ENCODE data around the gene STX16.
"Not testable (repeated sequence)": the region's sequence is repeated elsewhere in the genome, so short reads cannot be mapped to it uniquely, and the experiment has no call there.

Gene STX16

DNA sequence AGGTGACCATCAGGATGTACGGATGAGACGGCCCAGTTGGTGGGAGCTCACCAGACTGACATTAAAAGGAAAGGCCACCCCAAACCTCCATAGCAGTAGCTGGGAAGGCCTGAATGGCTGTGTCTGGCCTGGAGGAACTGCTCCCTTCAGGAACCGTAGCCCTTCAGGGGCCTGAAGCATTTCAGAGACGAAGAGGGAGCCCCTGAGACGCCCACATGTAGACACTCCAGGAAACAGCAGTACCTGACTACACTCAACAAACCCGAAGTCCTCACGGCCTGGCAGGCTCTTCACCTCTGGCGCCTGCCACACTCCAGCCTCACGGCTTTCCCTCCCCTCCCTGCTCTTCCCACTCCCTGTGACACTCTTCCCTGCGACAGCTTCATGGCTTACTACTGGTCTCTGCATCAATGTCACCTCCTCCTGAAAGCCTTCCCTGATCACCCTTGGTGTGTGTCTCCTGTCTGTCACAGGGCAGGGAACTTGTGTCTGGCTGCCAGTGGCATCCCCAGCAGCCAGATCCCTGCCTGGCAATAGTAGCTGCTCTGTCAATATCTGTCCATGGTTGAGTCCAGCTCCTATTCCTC is 14.6 kb upstream of the STX16 start:
- DNase-seq (ENCODE audit: low read depth in 1 of 2, low spot score in 1 of 2): no peak

DNA sequence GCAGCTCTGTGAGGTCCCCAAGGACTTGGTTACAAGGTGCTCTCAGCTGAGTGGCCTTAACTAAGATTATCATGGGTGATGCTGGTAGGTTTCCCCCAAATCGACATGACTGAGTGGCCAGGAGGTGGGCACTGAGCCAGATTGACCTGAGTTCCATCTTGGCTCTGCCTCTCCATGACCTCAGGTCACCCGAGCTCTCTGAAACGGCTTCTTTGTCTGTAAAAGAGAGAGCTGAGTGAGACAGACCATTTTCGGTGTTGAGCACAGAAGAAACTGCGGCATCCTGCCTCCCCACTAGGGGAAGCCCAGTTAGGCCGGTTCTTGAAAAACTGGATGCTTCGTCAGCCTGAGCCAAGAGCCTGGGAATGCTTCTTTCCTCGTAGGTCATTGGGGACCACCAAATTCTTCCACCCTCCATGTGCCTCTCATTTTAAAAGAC is 14.1 kb upstream of the STX16 start:
- DNase-seq (ENCODE audit: low read depth in 1 of 2, low spot score in 1 of 2): no peak

GRCh38 chr20:58637466-58638213 is 13.4 kb upstream of the STX16 start:
- DNase-seq (ENCODE audit: low read depth in 1 of 2, low spot score in 1 of 2): no peak

DNA sequence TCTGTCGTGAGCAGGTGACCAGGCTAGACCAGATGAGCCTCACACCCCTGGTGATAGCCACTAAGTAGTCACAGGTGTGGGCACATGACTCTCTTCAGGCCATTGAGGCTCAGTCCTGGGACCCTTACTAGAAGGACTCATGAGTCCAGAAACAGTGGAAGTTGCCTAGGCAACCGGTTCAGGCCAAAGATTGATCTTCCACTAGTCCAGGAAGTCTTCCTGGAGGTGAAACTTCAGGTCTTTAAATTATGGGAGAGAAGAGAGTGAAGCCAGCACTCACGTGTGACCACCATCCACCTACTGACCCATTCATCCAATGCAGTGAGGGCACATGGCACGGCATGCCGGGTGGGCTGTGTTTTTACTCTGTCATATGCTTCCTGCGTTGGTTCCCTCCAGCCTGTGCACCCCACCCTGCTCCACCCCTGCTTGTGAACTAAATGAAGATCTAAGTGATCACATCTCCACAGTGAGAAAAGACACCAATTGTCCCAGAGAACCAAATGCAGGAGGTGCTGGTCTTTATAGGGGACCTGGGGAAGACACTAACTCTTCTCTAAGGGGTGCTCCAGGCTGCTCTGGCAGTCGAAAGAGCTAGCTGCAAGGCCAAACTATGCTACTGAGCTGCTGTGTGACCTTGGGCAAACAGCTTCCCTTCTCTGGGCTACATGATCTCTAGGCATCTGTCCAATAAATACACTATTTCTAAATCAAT is 12.5 kb upstream of the STX16 start:
- no peak for DNase-seq (ENCODE audit: low read depth in 1 of 2, low spot score in 1 of 2)

- no peak for DNase-seq (ENCODE audit: low read depth in 1 of 2, low spot score in 1 of 2)
Observed at GRCh38 chr20:58639182-58640146, 11.6 kb upstream of the STX16 start.

DNA sequence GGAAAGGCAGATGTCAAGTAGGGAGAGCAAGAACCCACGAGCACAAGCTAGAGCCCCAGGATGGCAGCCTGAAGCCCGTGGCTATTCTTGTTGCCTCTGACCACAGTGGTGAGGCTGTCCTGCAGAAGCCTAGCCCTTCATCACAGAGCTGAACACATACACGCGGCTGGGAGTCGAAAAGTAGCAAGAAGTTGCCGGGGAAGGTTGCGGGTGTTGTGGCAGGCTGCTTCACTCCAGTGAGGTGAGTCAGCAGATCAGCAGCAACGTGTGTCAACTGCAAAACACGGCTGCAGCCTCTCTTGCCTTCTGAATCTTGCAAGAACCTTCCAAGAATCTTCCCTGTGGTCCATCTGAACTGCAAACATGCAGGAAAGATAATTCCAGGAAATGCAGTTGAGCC is 10.6 kb upstream of the STX16 start:
- no peak for DNase-seq (ENCODE audit: low read depth in 1 of 2, low spot score in 1 of 2)

DNA sequence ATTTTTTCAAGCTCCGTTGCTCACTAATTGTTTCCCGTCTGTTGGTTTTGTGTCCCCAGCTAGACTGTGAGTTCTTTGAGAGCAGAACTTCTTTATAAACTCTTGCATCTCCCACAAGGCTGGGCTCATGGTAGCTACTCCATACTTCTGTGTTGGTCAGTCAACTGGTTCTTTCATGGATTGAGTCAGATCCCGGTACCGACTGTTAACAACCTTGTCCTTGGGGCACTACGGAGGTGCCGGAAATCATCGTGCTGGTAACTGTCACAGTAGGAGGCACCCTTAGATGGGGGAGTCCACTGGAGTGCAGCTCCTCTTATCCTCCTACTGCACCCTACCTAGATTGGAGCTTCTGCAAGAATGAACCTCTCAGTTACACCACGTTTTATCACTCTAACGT is 8.6 kb upstream of the STX16 start:
- DNase-seq (ENCODE audit: low read depth in 1 of 2, low spot score in 1 of 2): no peak

- not testable (repeated sequence) for DNase-seq (ENCODE audit: low read depth in 1 of 2, low spot score in 1 of 2)
Observed at GRCh38 chr20:58642896-58643295, 8.2 kb upstream of the STX16 start.

DNA sequence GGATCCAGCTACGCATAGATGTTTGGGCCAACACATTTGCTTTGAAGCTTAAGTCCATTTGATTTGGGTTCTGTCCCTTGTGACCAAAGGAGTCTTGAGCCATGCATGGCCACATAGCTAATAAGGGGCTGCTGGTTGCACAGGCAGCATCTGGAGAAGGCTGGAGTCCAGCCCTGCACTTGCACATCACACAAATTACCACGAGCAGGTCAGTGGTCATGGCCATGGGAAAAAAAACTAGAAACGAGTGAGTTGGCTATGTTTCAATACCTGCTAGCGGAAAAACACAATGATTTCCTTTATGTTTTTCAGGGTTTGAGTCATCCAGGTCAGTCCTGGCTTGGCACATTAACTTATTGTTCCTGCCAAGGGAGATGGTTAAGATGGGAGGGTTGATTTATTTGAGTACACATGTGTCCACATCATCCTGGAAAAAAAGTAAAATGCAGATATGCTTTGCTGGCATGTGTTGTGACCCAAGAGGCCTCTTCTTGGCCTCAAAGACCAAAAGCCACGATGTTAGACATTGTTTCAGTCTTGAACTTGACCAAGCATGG is 5.6 kb upstream of the STX16 start:
- no peak for DNase-seq (ENCODE audit: low read depth in 1 of 2, low spot score in 1 of 2)

- no peak for DNase-seq (ENCODE audit: low read depth in 1 of 2, low spot score in 1 of 2)
Observed at GRCh38 chr20:58646257-58646656, 4.8 kb upstream of the STX16 start.

DNA sequence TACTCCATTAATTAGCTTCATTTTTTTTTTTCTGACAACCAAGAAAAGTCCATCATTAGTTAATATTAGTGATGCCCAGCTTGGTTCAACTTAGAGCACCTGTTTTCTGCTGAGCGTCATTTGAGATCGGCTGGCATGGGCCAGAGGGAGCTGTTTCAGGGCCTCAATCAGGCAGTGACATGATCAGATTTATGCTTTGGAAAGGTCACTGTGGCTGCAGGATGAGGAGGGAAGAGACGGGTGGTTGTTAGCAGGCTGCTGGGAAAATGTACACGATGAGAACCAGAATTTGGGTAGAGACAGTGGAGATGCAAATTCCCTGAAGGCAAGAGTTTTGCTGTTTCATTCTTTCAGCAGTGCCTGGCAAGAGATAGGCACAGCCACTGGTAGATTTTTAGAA is 4.4 kb upstream of the STX16 start:
- no peak for DNase-seq (ENCODE audit: low read depth in 1 of 2, low spot score in 1 of 2)

GRCh38 chr20:58647162-58647795 is 3.8 kb upstream of the STX16 start:
- no peak for DNase-seq (ENCODE audit: low read depth in 1 of 2, low spot score in 1 of 2)

GRCh38 chr20:58647796-58648501 is 3.1 kb upstream of the STX16 start:
- no peak for DNase-seq (ENCODE audit: low read depth in 1 of 2, low spot score in 1 of 2)

DNA sequence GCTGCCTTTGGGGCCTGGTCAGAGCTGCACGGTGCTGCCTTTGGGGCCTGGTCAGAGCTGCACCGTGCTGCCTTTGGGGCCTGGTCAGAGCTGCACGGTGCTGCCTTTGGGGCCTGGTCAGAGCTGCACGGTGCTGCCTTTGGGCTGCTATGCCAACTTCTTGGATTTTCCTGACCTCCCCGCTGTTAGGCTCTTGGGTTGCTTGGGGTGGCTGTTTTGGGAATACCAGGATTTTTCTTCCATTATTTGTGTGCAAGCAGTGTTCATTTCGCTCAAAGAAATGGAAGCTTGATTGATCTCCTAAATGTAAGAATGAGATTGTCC is 2.6 kb upstream of the STX16 start:
- DNase-seq (ENCODE audit: low read depth in 1 of 2, low spot score in 1 of 2): not testable (repeated sequence)

GRCh38 chr20:58649288-58650180 is 1.5 kb upstream of the STX16 start:
- no peak for DNase-seq (ENCODE audit: low read depth in 1 of 2, low spot score in 1 of 2)

DNA sequence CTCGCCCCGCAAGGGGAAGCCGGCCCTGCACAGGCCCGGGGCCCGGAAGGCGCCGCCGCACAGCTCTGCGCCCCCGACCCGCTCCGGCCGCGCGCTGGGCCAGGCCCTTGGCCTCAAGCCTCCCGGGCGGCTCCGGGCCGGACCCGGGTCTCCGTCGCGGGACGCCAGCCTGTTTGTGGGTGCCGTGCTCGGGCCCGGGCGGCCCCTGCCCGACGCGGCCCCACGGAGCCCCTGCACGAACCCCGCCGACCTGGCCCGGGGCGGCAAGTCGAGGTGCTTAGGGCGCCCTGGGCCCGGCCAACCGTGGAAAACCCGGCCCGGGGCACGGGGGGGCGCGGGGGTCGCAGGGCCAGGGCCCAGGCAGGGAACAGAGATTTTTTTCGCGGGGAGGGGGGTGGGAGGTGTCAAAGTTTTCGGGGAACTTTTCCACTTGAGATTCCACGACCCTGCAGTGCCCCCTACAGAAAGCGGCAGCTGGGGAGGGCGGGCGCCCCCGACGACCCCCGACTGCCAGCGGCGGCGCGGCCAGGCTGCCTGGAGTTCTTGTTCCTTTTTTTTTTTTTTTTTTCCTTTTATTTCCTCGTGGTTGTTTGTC is 805 bp upstream of the STX16 start:
- peak; percentile 19 to 39 for DNase-seq (ENCODE audit: low read depth in 1 of 2, low spot score in 1 of 2)

GRCh38 chr20:58651559-58651945 is 469 bp downstream of the STX16 start:
- no peak for DNase-seq (ENCODE audit: low read depth in 1 of 2, low spot score in 1 of 2)

- DNase-seq (ENCODE audit: low read depth in 1 of 2, low spot score in 1 of 2): peak; percentile 30 to 51
Observed at GRCh38 chr20:58651946-58652605, 993 bp downstream of the STX16 start.

Data from stimulated activated CD4-positive, alpha-beta T cell treated with anti-CD3 and anti-CD28 coated beads, Interleukin-15, amount 100 ng/mL, for 1 hour (primary cell).